ENCODE measurements around the gene LBR.

DNA sequence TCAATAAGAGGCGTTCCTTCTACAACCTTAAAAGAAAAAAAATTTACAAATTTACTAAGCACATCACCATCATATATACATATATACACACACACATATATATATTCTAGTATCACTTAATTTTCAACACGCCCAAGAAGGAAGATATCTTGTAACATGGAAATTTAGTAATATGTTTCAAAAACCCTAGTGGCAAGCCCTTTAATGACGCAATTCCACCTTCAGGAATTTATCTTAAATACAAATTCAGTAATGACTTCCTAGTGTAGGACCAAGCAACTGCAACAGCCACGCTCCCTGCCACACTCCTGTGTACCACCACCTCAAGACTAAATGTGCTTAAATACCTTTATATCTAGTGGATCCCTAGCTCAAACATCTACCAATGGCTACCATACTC is 12.5 kb downstream of the LBR start:
- no peak for TF ChIP-seq PATZ1 (CRISPR knock-in tag; IDR thresholded peaks at IDR 0.05; ENCODE audit: borderline replicate concordance)
- TF ChIP-seq, protein P1, sequence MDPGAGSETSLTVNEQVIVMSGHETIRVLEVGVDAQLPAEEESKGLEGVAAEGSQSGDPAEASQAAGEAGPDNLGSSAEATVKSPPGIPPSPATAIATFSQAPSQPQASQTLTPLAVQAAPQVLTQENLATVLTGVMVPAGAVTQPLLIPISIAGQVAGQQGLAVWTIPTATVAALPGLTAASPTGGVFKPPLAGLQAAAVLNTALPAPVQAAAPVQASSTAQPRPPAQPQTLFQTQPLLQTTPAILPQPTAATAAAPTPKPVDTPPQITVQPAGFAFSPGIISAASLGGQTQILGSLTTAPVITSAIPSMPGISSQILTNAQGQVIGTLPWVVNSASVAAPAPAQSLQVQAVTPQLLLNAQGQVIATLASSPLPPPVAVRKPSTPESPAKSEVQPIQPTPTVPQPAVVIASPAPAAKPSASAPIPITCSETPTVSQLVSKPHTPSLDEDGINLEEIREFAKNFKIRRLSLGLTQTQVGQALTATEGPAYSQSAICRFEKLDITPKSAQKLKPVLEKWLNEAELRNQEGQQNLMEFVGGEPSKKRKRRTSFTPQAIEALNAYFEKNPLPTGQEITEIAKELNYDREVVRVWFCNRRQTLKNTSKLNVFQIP (CRISPR knock-in tag; IDR thresholded peaks at IDR 0.05; ENCODE audit: borderline replicate concordance, low read depth): no peak
- TF ChIP-seq ZNF565 (CRISPR knock-in tag; conservative IDR thresholded peaks at IDR 0.05; ENCODE audit: low read depth): no peak
- no peak for TF ChIP-seq ISL1 (CRISPR knock-in tag; IDR thresholded peaks at IDR 0.05)
- TF ChIP-seq RARB (CRISPR knock-in tag; IDR thresholded peaks at IDR 0.05): no peak
- TF ChIP-seq, protein P2, sequence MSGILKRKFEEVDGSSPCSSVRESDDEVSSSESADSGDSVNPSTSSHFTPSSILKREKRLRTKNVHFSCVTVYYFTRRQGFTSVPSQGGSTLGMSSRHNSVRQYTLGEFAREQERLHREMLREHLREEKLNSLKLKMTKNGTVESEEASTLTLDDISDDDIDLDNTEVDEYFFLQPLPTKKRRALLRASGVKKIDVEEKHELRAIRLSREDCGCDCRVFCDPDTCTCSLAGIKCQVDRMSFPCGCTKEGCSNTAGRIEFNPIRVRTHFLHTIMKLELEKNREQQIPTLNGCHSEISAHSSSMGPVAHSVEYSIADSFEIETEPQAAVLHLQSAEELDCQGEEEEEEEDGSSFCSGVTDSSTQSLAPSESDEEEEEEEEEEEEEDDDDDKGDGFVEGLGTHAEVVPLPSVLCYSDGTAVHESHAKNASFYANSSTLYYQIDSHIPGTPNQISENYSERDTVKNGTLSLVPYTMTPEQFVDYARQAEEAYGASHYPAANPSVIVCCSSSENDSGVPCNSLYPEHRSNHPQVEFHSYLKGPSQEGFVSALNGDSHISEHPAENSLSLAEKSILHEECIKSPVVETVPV (CRISPR knock-in tag; IDR thresholded peaks at IDR 0.05): no peak
- TF ChIP-seq, protein P3, sequence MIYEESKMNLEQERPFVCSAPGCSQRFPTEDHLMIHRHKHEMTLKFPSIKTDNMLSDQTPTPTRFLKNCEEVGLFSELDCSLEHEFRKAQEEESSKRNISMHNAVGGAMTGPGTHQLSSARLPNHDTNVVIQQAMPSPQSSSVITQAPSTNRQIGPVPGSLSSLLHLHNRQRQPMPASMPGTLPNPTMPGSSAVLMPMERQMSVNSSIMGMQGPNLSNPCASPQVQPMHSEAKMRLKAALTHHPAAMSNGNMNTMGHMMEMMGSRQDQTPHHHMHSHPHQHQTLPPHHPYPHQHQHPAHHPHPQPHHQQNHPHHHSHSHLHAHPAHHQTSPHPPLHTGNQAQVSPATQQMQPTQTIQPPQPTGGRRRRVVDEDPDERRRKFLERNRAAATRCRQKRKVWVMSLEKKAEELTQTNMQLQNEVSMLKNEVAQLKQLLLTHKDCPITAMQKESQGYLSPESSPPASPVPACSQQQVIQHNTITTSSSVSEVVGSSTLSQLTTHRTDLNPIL (CRISPR knock-in tag; IDR thresholded peaks at IDR 0.05; ENCODE audit: low read depth): no peak
- no peak for TF ChIP-seq CSDC2 (CRISPR knock-in tag; IDR thresholded peaks at IDR 0.05)
- TF ChIP-seq PPARA (CRISPR knock-in tag; IDR thresholded peaks at IDR 0.05; ENCODE audit: borderline replicate concordance): no peak
- TF ChIP-seq ZFP3 (CRISPR knock-in tag; IDR thresholded peaks at IDR 0.05): no peak
